Lung (tissue), 12 donors: ENCODE data around the gene CFAP410. TPM values are rescaled to one million over a fixed set of nuclear protein-coding genes. Genes with fewer than 3 reads are reported as not detected.

Experiments
- ATAC-seq: fragments of 200-7000 bp; cut with Tn5 transposase; one replicate; pipeline ENCODE4 v1.9.1; 2020; ENCODE audit warnings: moderate number of reproducible peaks; ENCODE audit not compliant: insufficient read depth, low FRiP score
- DNase-seq, 3 donors: peaks; one replicate each; pipeline ENCODE4 v3.0.0-alpha.2; 2013 to 2017
- H3K27ac ChIP-seq, 2 donors: one replicate each; pipeline ENCODE4 v1.5.1; 2013; ENCODE audit warnings: mild to moderate bottlenecking in 2 of 2, moderate library complexity in 2 of 2, control low read depth in 1 of 2, inconsistent platforms in 1 of 2, low read depth in 1 of 2, low read length in 1 of 2
- H3K27me3 ChIP-seq, 3 donors: one replicate each; pipeline ENCODE4 v1.5.1; 2013; ENCODE audit warnings: low read length in 2 of 3; ENCODE audit not compliant: control insufficient read depth in 3 of 3, insufficient read depth in 3 of 3
- H3K36me3 ChIP-seq, 4 donors: one replicate each; pipeline ENCODE4 v1.5.1; 2013; ENCODE audit warnings: low read length in 4 of 4, mild to moderate bottlenecking in 1 of 4, moderate library complexity in 1 of 4; ENCODE audit not compliant: control insufficient read depth in 4 of 4, insufficient read depth in 4 of 4
- H3K4me1 ChIP-seq, 5 donors: one replicate each; pipeline ENCODE4 v1.5.1; 2013; ENCODE audit warnings: low read length in 5 of 5, mild to moderate bottlenecking in 2 of 5, moderate library complexity in 1 of 5; ENCODE audit not compliant: control insufficient read depth in 5 of 5, insufficient read depth in 5 of 5
- H3K4me3 ChIP-seq: one replicate; pipeline ENCODE4 v1.5.1; 2013; ENCODE audit warnings: mild to moderate bottlenecking, control low read depth, moderate library complexity
- H3K9ac ChIP-seq, 2 donors: one replicate each; pipeline ENCODE4 v1.5.1; 2013; ENCODE audit warnings: low read length in 2 of 2, control low read depth in 1 of 2; ENCODE audit not compliant: insufficient read depth in 1 of 2
- H3K9me3 ChIP-seq, 4 donors: one replicate each; pipeline ENCODE4 v1.5.1; 2013; ENCODE audit warnings: low read length in 3 of 4, mild to moderate bottlenecking in 1 of 4, moderate library complexity in 1 of 4; ENCODE audit not compliant: control insufficient read depth in 4 of 4, insufficient read depth in 3 of 4
- CTCF ChIP-seq: IDR thresholded peaks from 2 replicates; pipeline ENCODE4 v1.5.1; 2012; ENCODE audit warnings: mild to moderate bottlenecking; ENCODE audit errors: control extremely low read depth, extremely low read depth
- WGBS, 2 donors: extraction: QIAGEN DNeasy Blood & Tissue Kit; methylation state at CpG; one replicate each; pipeline ENCODE4 v1.1.7; 2013; 5-methylcytosine and 5-hydroxymethylcytosine counted together
- polyA plus RNA-seq, 2 donors: library from polyadenylated mRNA; stranded (reverse); fragments of 200-250 nt; gene quantifications; one replicate each; pipeline ENCODE4 v1.2.1, GENCODE V29; 2013
- total RNA-seq, 2 donors: library from RNA; depleted of rRNA in 1 of 2; stranded (reverse); fragments of >200 nt in 1 of 2; gene quantifications; one replicate each; pipeline ENCODE4 v1.2.1, GENCODE V29; 2014 to 2021
- donor health status: control.
- donor health status: control.
- donor health status: Bipolar disorder and iron deficiency.
- donor health status: healthy.
- donor health status: DM: yes; HTN: yes; CAD: no.

Gene CFAP410
- total and polyA plus RNA-seq, 4 donors: 24.3 to 72.7 (median 39.5) TPM

GRCh38 chr21:44337941-44338895, 972 bp downstream of the CFAP410 start:
- peaks cover 0 to 11% (median 5%) of the 10 kb centered on the region in 4 donors for H3K36me3 ChIP-seq
- peaks cover 0 to 33% (median 8%) of the 10 kb centered on the region in 5 donors for H3K4me1 ChIP-seq
- H3K9me3 ChIP-seq: peaks cover 0 to 2% (median 0%) of the 10 kb centered on the region in 4 donors
- peak; percentile 11 for TF ChIP-seq CTCF
- H3K27ac ChIP-seq: peak overlapping the region; percentile 25 to 87
- peak; percentile 1 for ATAC-seq
- H3K9ac ChIP-seq: peak overlapping the region in 1 of 2 donors; percentile 47
- WGBS, 2 donors: 8 to 29% methylated on average over 23 to 44 of the region's 47 CpGs
- DNase-seq: peak; percentile 65 to 83 (median 68)
- no peak overlapping the region for H3K4me3 ChIP-seq
- no peaks in the 10 kb centered on the region for H3K27me3 ChIP-seq

GRCh38 chr21:44337449-44337848, 1.7 kb downstream of the CFAP410 start:
- no peak for ATAC-seq
- peaks cover 0 to 35% (median 8%) of the 10 kb centered on the region in 5 donors for H3K4me1 ChIP-seq
- peaks cover 0 to 2% (median 0%) of the 10 kb centered on the region in 4 donors for H3K9me3 ChIP-seq
- no peak overlapping the region for H3K4me3 ChIP-seq
- no peak overlapping the region for H3K9ac ChIP-seq
- peaks cover 0 to 17% (median 5%) of the 10 kb centered on the region in 4 donors for H3K36me3 ChIP-seq
- peak in 1 of 3 donors; percentile 26 for DNase-seq
- H3K27ac ChIP-seq: no peak overlapping the region
- no peak for TF ChIP-seq CTCF
- 66 to 75% methylated on average over 3 of the region's 3 CpGs for WGBS, 2 donors
- H3K27me3 ChIP-seq: no peaks in the 10 kb centered on the region

- no peak for ATAC-seq
- Histone ChIP-seq H3K4me1 (peaks cover 0 to 35% (median 8%) of the 10 kb centered on the region in 5 donors), H3K9ac (no peak overlapping the region), H3K4me3 (no peak overlapping the region), H3K36me3 (peaks cover 0 to 34% (median 5%) of the 10 kb centered on the region in 4 donors), H3K9me3 (peaks cover 0 to 2% (median 0%) of the 10 kb centered on the region in 4 donors), H3K27me3 (no peaks in the 10 kb centered on the region), H3K27ac (no peak overlapping the region)
- WGBS, 2 donors: 96 to 97% methylated on average over 23 of the region's 24 CpGs
- no peak for DNase-seq
- no peak for TF ChIP-seq CTCF
Measured at GRCh38 chr21:44335266-44336059, 3.7 kb downstream of the CFAP410 start.
